ENCODE data around the gene HYI.

DNA sequence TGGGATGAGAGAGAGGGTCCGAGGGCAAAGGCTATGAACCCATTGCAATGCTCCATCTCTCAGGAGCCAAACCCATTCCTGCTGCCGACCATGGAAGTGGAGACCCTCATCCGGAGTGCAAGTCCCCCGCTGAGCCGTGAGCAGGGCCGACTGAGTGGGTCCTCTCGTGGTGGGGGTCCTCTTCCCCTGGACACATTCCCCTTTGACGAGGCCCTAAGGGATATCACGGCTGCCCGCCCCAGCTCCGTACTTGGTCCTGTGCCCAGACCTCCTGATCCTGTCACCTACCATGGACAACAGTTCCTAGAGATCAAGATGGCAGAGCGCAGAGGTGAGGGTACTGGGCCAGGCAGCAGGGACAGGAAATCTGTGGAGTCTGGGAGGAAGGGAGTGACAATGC is 11.0 kb downstream of the HYI start:
- TF ChIP-seq, protein P1, sequence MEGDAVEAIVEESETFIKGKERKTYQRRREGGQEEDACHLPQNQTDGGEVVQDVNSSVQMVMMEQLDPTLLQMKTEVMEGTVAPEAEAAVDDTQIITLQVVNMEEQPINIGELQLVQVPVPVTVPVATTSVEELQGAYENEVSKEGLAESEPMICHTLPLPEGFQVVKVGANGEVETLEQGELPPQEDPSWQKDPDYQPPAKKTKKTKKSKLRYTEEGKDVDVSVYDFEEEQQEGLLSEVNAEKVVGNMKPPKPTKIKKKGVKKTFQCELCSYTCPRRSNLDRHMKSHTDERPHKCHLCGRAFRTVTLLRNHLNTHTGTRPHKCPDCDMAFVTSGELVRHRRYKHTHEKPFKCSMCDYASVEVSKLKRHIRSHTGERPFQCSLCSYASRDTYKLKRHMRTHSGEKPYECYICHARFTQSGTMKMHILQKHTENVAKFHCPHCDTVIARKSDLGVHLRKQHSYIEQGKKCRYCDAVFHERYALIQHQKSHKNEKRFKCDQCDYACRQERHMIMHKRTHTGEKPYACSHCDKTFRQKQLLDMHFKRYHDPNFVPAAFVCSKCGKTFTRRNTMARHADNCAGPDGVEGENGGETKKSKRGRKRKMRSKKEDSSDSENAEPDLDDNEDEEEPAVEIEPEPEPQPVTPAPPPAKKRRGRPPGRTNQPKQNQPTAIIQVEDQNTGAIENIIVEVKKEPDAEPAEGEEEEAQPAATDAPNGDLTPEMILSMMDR (IDR thresholded peaks at IDR 0.05) = no peak
- no peak for TF ChIP-seq POLR2A (IDR thresholded peaks at IDR 0.05)

Measured in heart left ventricle (tissue), 13 donors.